Anterior cingulate cortex (tissue), 58 donors: Measurements from ENCODE around the gene POTEF.
"Not testable (repeated sequence)": the region's sequence is repeated elsewhere in the genome, so short reads cannot be mapped to it uniquely, and the experiment has no call there.

Source experiments
- DNase-seq, 58 donors: peaks; one replicate each; lab custom pipeline; 2025; lab: John Stamatoyannopoulos, UW

Gene POTEF

GRCh38 chr2:130136546-130136945 is 7.5 kb upstream of the POTEF start:
- not testable (repeated sequence) for DNase-seq

GRCh38 chr2:130135692-130136541 is 6.9 kb upstream of the POTEF start:
- no peak for DNase-seq

GRCh38 chr2:130128464-130128863 is 558 bp downstream of the POTEF start:
- DNase-seq = not testable (repeated sequence)

- not testable (repeated sequence) for DNase-seq
These were observed 1.3 kb downstream of the POTEF start for GRCh38 chr2:130127726-130128125.

GRCh38 chr2:130120924-130121323 is 8.1 kb downstream of the POTEF start:
- DNase-seq = not testable (repeated sequence)

GRCh38 chr2:130102597-130103363 is 26.2 kb downstream of the POTEF start:
- DNase-seq = not testable (repeated sequence)

- not testable (repeated sequence) for DNase-seq
These were observed 66.4 kb downstream of the POTEF start for GRCh38 chr2:130062645-130063044.

GRCh38 chr2:130059982-130060381 is 69.0 kb downstream of the POTEF start:
- DNase-seq = not testable (repeated sequence)

- not testable (repeated sequence) for DNase-seq
These were observed 72.7 kb downstream of the POTEF start for GRCh38 chr2:130056336-130056735.

- not testable (repeated sequence) for DNase-seq
These were observed 75.7 kb downstream of the POTEF start for GRCh38 chr2:130053217-130053911.

GRCh38 chr2:130052376-130052775 is 76.6 kb downstream of the POTEF start:
- not testable (repeated sequence) for DNase-seq

GRCh38 chr2:130048422-130048821 is 80.6 kb downstream of the POTEF start:
- not testable (repeated sequence) for DNase-seq

GRCh38 chr2:130038265-130038603 is 90.8 kb downstream of the POTEF start:
- not testable (repeated sequence) for DNase-seq

GRCh38 chr2:130025931-130026330 is 103.1 kb downstream of the POTEF start:
- DNase-seq = not testable (repeated sequence)
